ENCODE measurements around the gene MX2. TPM values are rescaled to one million over a fixed set of nuclear protein-coding genes. Genes with fewer than 3 reads are reported as not detected.
"Not testable (repeated sequence)": the region's sequence is repeated elsewhere in the genome, so short reads cannot be mapped to it uniquely, and the experiment has no call there.

MX2 gene
- total and polyA plus RNA-seq, 5 donors from 2014 or later = 34.8 to 119 (median 49.2) TPM

DNA sequence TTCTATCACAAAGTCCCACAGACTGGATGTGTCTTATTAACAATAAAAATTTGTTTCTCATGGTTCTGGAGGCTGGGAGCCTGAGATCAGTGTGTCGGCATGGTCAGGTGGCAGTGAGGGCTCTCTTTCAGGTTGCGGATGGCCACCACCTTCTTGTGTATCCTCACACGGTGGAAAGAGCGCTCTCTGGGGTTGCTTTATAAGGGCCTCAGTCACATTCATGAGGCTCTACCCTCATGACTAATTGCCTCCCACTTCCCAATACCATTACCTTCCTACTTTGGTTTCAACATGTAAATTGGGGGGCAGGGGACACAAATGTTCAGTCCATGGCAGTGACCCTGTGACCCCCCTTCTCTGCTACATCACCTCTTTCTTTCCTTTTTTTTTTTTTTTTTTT lies 43.5 kb downstream of the MX2 start:
- peaks cover 67% of the 10 kb centered on the region for H3K36me3 ChIP-seq (ENCODE audit: control insufficient read depth, insufficient read depth, low read length)
- Mint-ChIP-seq H3K27ac (no peak overlapping the region), H3K9me3 (peaks cover 0 to 6% (median 0%) of the 10 kb centered on the region in 7 donors), H3K36me3 (peaks cover 70% of the 10 kb centered on the region), H3K4me1 (no peaks in the 10 kb centered on the region), H3K27me3 (no peaks in the 10 kb centered on the region), H3K4me3 (no peak overlapping the region)
- no peaks in the 10 kb centered on the region for H3K9me3 ChIP-seq (ENCODE audit: control insufficient read depth in 2 of 2, low read length in 2 of 2)
- H3K27ac ChIP-seq (ENCODE audit: insufficient read depth, low read length, poor library complexity, severe bottlenecking) = no peak overlapping the region
- no peaks in the 10 kb centered on the region for H3K4me1 ChIP-seq (ENCODE audit: control insufficient read depth, insufficient read depth, low read length, poor library complexity, severe bottlenecking)
- DNase-seq (no peak), ATAC-seq (ENCODE audit: low read depth in 2 of 2) (no peak)
- H3K27me3 ChIP-seq (ENCODE audit: control insufficient read depth, insufficient read depth, low read length) = no peaks in the 10 kb centered on the region
- H3K4me3 ChIP-seq (ENCODE audit: low read depth, low read length) = no peak overlapping the region

DNA sequence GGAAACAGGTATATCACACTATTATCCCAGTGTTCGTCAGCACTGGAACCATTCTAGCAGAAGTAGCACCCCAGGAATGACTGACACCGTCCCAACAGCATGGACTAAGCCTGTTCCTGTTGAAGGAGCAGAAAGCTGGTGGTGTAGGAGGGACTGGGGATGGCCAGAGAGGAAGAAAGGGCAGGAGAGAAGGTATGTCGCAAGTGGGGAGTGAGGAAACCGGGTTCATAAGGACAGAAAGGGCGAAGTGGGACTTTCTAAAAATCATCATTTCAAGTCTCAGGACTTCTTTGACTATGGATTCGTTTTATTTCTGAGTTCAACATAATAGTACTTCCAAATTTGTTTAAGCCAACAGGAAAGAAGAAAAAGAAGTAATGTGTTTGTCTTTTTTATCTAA lies 44.5 kb downstream of the MX2 start:
- peaks cover 4% of the 10 kb centered on the region for H3K27me3 Mint-ChIP-seq
- Histone ChIP-seq H3K36me3 (ENCODE audit: control insufficient read depth, insufficient read depth, low read length) (peaks cover 60% of the 10 kb centered on the region), H3K9me3 (ENCODE audit: control insufficient read depth in 2 of 2, low read length in 2 of 2) (no peaks in the 10 kb centered on the region), H3K4me1 (ENCODE audit: control insufficient read depth, insufficient read depth, low read length, poor library complexity, severe bottlenecking) (no peaks in the 10 kb centered on the region), H3K27me3 (ENCODE audit: control insufficient read depth, insufficient read depth, low read length) (no peaks in the 10 kb centered on the region), H3K27ac (ENCODE audit: insufficient read depth, low read length, poor library complexity, severe bottlenecking) (no peak overlapping the region), H3K4me3 (ENCODE audit: low read depth, low read length) (no peak overlapping the region)
- no peak overlapping the region for H3K4me3 Mint-ChIP-seq
- peaks cover 0 to 4% (median 2%) of the 10 kb centered on the region in 4 donors for H3K4me1 Mint-ChIP-seq
- DNase-seq = no peak
- no peak for ATAC-seq (ENCODE audit: low read depth in 2 of 2)
- H3K27ac Mint-ChIP-seq = no peak overlapping the region
- peaks cover 0 to 9% (median 3%) of the 10 kb centered on the region in 7 donors for H3K9me3 Mint-ChIP-seq
- H3K36me3 Mint-ChIP-seq = peaks cover 66% of the 10 kb centered on the region

DNA sequence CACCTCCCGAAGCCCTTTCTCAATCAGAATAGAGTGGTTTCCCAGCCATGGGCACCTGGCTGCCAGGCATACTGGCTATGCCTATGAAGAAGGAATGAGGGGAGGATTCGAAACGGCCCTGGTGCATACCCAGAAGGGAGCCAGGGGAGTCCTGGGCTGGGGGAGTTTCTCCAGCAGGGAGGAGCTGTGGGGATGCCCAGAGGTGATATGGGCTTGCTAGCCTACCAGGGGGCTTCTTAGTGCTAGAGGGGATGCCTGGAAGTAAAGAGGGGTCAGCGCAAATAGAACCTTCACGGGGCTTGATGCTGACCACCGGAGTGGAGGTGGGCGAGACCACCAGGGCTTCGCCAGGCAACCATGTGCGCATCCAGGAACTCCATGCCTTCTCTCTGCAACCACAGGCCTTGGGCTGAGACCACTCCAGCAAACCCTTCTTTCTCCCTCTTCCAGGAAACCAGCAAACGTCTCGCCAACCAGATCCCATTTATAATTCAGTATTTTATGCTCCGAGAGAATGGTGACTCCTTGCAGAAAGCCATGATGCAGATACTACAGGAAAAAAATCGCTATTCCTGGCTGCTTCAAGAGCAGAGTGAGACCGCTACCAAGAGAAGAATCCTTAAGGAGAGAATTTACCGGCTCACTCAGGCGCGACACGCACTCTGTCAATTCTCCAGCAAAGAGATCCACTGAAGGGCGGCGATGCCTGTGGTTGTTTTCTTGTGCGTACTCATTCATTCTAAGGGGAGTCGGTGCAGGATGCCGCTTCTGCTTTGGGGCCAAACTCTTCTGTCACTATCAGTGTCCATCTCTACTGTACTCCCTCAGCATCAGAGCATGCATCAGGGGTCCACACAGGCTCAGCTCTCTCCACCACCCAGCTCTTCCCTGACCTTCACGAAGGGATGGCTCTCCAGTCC lies 46.0 kb downstream of the MX2 start:
- Mint-ChIP-seq H3K27ac (peak overlapping the region in 1 of 3 donors; percentile 60), H3K27me3 (peaks cover 10% of the 10 kb centered on the region), H3K4me1 (peaks cover 0 to 7% (median 4%) of the 10 kb centered on the region in 4 donors), H3K9me3 (peaks cover 0 to 17% (median 7%) of the 10 kb centered on the region in 7 donors), H3K36me3 (peaks cover 57% of the 10 kb centered on the region), H3K4me3 (no peak overlapping the region)
- H3K27ac ChIP-seq (ENCODE audit: insufficient read depth, low read length, poor library complexity, severe bottlenecking) = no peak overlapping the region
- H3K27me3 ChIP-seq (ENCODE audit: control insufficient read depth, insufficient read depth, low read length) = no peaks in the 10 kb centered on the region
- no peak overlapping the region for H3K4me3 ChIP-seq (ENCODE audit: low read depth, low read length)
- DNase-seq (no peak), ATAC-seq (ENCODE audit: low read depth in 2 of 2) (no peak)
- H3K4me1 ChIP-seq (ENCODE audit: control insufficient read depth, insufficient read depth, low read length, poor library complexity, severe bottlenecking) = no peaks in the 10 kb centered on the region
- peaks cover 2 to 5% of the 10 kb centered on the region in 2 experiments for H3K9me3 ChIP-seq (ENCODE audit: control insufficient read depth in 2 of 2, low read length in 2 of 2)
- H3K36me3 ChIP-seq (ENCODE audit: control insufficient read depth, insufficient read depth, low read length) = peaks cover 46% of the 10 kb centered on the region

DNA sequence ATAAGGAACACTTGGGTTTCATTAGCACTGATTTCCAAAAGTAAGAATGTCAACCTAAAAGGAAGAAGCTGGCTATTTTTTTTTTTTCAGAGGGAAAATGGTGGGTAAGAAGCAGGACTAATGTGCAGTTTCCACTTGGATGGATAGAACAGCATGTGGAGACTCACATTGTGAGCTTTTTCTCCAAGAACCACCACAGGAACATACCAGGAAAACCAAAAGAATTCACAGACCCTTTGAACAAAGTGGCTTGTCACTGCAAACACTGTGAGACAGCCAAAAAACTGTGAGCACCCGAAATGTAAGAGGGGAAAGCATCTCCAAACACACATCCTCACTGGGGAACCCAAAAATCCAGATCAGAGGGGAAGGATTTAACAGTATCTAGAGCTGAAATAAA lies 48.5 kb downstream of the MX2 start:
- Histone ChIP-seq H3K4me3 (ENCODE audit: low read depth, low read length) (no peak overlapping the region), H3K27ac (ENCODE audit: insufficient read depth, low read length, poor library complexity, severe bottlenecking) (no peak overlapping the region), H3K27me3 (ENCODE audit: control insufficient read depth, insufficient read depth, low read length) (no peaks in the 10 kb centered on the region), H3K36me3 (ENCODE audit: control insufficient read depth, insufficient read depth, low read length) (peaks cover 30% of the 10 kb centered on the region), H3K9me3 (ENCODE audit: control insufficient read depth in 2 of 2, low read length in 2 of 2) (peaks cover 6 to 8% of the 10 kb centered on the region in 2 experiments), H3K4me1 (ENCODE audit: control insufficient read depth, insufficient read depth, low read length, poor library complexity, severe bottlenecking) (no peaks in the 10 kb centered on the region)
- Mint-ChIP-seq H3K36me3 (peaks cover 44% of the 10 kb centered on the region), H3K27ac (no peak overlapping the region), H3K4me1 (peaks cover 0 to 7% (median 4%) of the 10 kb centered on the region in 4 donors), H3K27me3 (peaks cover 10% of the 10 kb centered on the region), H3K4me3 (no peak overlapping the region), H3K9me3 (peaks cover 0 to 31% (median 11%) of the 10 kb centered on the region in 7 donors)
- ATAC-seq (ENCODE audit: low read depth in 2 of 2) (no peak), DNase-seq (no peak)

DNA sequence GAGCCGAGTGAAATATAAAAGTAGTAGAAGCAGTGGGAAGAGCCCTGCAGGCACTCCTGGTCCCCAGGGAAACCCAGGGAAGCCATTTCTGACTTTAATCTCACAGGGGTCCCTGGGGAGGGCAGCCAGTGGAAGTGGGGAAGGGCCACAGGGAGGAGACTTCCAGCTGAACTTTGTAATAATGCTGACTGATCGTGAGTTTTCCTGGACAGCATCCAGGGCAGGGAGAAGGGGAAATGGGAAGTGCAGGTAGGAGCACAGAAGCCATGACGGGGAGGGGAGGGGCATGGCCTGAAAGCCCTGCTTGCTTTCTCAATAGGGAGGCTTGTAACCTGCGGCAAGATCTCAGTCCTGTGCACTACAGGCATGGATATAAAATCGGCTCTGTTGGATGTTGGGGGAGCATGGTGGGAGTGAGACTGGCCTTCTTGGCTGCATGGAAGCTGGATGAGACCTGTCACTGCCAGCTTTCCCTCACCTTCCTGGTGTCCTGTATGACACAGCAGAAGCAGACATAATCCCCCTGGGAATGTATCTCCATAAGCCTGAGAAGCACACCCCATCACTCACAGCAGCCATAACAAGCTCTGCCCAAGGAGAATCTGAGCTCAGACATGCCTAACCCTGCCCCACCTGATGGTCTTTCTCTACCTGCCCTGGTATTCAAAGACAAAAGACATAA lies 49.1 kb downstream of the MX2 start:
- Mint-ChIP-seq H3K27me3 (peaks cover 10% of the 10 kb centered on the region), H3K9me3 (peaks cover 0 to 31% (median 11%) of the 10 kb centered on the region in 7 donors), H3K4me1 (peaks cover 0 to 7% (median 4%) of the 10 kb centered on the region in 4 donors), H3K36me3 (peaks cover 44% of the 10 kb centered on the region), H3K27ac (no peak overlapping the region), H3K4me3 (no peak overlapping the region)
- ATAC-seq (ENCODE audit: low read depth in 2 of 2) (no peak), DNase-seq (no peak)
- Histone ChIP-seq H3K4me1 (ENCODE audit: control insufficient read depth, insufficient read depth, low read length, poor library complexity, severe bottlenecking) (no peaks in the 10 kb centered on the region), H3K27me3 (ENCODE audit: control insufficient read depth, insufficient read depth, low read length) (no peaks in the 10 kb centered on the region), H3K4me3 (ENCODE audit: low read depth, low read length) (no peak overlapping the region), H3K9me3 (ENCODE audit: control insufficient read depth in 2 of 2, low read length in 2 of 2) (peaks cover 6 to 8% of the 10 kb centered on the region in 2 experiments), H3K27ac (ENCODE audit: insufficient read depth, low read length, poor library complexity, severe bottlenecking) (no peak overlapping the region), H3K36me3 (ENCODE audit: control insufficient read depth, insufficient read depth, low read length) (peaks cover 30% of the 10 kb centered on the region)

DNA sequence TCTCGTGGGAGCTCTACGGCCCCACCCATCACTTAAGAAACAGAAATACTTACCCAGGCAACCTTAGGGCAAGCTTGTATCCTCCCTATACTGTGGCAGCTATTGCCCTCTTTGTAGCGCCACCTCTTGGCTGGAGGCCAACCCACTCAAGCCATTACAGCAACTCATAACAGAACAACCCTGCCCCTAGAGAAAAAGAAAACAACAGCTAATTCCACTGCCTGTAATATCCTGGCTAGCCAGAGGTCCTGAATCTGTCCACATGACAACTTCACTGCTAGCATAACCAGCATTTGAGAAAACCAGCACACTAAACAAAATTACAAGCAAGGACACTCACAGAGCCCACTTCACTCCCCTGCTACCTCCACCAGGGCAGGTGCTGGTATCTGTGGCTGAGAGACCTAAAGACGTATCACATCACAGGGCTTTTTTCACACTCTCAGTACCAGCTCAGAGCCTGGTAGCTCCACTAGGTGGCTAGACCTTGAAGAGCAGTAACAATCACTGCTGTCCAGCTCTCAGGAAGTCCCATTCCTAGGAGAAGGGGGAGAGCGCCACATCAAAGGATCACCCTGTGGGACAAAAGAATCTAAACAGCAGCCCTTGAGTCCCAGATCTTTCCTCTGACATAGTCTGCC lies 49.7 kb downstream of the MX2 start:
- peaks cover 10% of the 10 kb centered on the region for H3K27me3 Mint-ChIP-seq
- Histone ChIP-seq H3K27ac (ENCODE audit: insufficient read depth, low read length, poor library complexity, severe bottlenecking) (no peak overlapping the region), H3K4me1 (ENCODE audit: control insufficient read depth, insufficient read depth, low read length, poor library complexity, severe bottlenecking) (no peaks in the 10 kb centered on the region), H3K36me3 (ENCODE audit: control insufficient read depth, insufficient read depth, low read length) (peaks cover 30% of the 10 kb centered on the region), H3K4me3 (ENCODE audit: low read depth, low read length) (no peak overlapping the region), H3K9me3 (ENCODE audit: control insufficient read depth in 2 of 2, low read length in 2 of 2) (peaks cover 6 to 8% of the 10 kb centered on the region in 2 experiments), H3K27me3 (ENCODE audit: control insufficient read depth, insufficient read depth, low read length) (no peaks in the 10 kb centered on the region)
- peaks cover 0 to 7% (median 4%) of the 10 kb centered on the region in 4 donors for H3K4me1 Mint-ChIP-seq
- DNase-seq (peak in 1 of 3 donors; percentile 35), ATAC-seq (ENCODE audit: low read depth in 2 of 2) (peak; percentile 50 to 80)
- H3K9me3 Mint-ChIP-seq = peaks cover 0 to 31% (median 11%) of the 10 kb centered on the region in 7 donors
- H3K4me3 Mint-ChIP-seq = no peak overlapping the region
- peak overlapping the region in 1 of 3 donors; percentile 27 for H3K27ac Mint-ChIP-seq
- H3K36me3 Mint-ChIP-seq = peaks cover 38% of the 10 kb centered on the region

DNA sequence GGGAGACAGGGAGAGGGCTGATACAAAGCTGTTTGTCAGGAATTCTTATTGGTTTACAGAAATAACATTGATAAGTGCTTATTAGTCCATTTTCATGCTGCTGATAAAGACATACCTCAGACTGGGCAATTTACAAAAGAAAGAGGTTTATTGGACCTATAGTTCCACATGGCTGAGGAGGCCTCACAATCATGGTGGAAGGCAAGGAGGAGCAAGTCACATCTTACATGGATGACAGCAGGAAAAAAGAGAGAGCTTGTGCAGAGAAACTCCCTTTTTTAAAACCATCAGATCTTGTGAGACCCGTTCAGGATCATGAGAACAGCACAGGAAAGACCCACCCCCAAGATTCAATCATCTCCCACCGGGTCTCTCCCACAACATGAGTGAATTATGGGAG lies 55.7 kb downstream of the MX2 start:
- Mint-ChIP-seq H3K27ac (peak overlapping the region in 1 of 3 donors; percentile 88), H3K9me3 (peaks cover 0 to 28% (median 4%) of the 10 kb centered on the region in 7 donors), H3K4me1 (peaks cover 0 to 25% (median 11%) of the 10 kb centered on the region in 4 donors), H3K4me3 (peak overlapping the region in 2 of 4 donors; percentile 9 to 17)
- not testable (repeated sequence) for H3K36me3 ChIP-seq (ENCODE audit: control insufficient read depth, insufficient read depth, low read length); H3K27me3 Mint-ChIP-seq; ATAC-seq (ENCODE audit: low read depth in 2 of 2); H3K4me3 ChIP-seq (ENCODE audit: low read depth, low read length); H3K27me3 ChIP-seq (ENCODE audit: control insufficient read depth, insufficient read depth, low read length); H3K36me3 Mint-ChIP-seq; H3K9me3 ChIP-seq (ENCODE audit: control insufficient read depth in 2 of 2, low read length in 2 of 2); DNase-seq; H3K27ac ChIP-seq (ENCODE audit: insufficient read depth, low read length, poor library complexity, severe bottlenecking); H3K4me1 ChIP-seq (ENCODE audit: control insufficient read depth, insufficient read depth, low read length, poor library complexity, severe bottlenecking)

All from CD4-positive, CD25-positive, alpha-beta regulatory T cell (primary cell).